ENCODE results near the gene RNF26.

GRCh38 chr11:119322921-119323531 is 11.3 kb upstream of the RNF26 start:
- no peak for TF ChIP-seq TEAD4 (IDR thresholded peaks at IDR 0.05)
- no peak for TF ChIP-seq MAX (IDR thresholded peaks at IDR 0.05)
- no peak for TF ChIP-seq RAD21 (IDR thresholded peaks at IDR 0.05; ENCODE audit: low read depth)
- no peak for TF ChIP-seq EP300 (IDR thresholded peaks at IDR 0.05; ENCODE audit: borderline replicate concordance)
- TF ChIP-seq NFIC (IDR thresholded peaks at IDR 0.05): no peak
- TF ChIP-seq REST (IDR thresholded peaks at IDR 0.05; ENCODE audit: low read depth): no peak
- no peak for TF ChIP-seq YY1 (IDR thresholded peaks at IDR 0.05; ENCODE audit: low read depth)
- no peak for TF ChIP-seq FOXM1 (IDR thresholded peaks at IDR 0.05; ENCODE audit: borderline replicate concordance, low read depth)
- TF ChIP-seq EGR1 (IDR thresholded peaks at IDR 0.05): no peak
- TF ChIP-seq CEBPB (IDR thresholded peaks at IDR 0.05): no peak
- TF ChIP-seq USF1 (IDR thresholded peaks at IDR 0.05): no peak

Measured in Ishikawa (cell line).